ENCODE results near the gene DPEP3. TPM values are rescaled to one million over a fixed set of nuclear protein-coding genes. Genes with fewer than 3 reads are reported as not detected.

The DPEP3 gene, protein sequence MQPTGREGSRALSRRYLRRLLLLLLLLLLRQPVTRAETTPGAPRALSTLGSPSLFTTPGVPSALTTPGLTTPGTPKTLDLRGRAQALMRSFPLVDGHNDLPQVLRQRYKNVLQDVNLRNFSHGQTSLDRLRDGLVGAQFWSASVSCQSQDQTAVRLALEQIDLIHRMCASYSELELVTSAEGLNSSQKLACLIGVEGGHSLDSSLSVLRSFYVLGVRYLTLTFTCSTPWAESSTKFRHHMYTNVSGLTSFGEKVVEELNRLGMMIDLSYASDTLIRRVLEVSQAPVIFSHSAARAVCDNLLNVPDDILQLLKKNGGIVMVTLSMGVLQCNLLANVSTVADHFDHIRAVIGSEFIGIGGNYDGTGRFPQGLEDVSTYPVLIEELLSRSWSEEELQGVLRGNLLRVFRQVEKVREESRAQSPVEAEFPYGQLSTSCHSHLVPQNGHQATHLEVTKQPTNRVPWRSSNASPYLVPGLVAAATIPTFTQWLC
- not detected for total RNA-seq (ENCODE audit: unreplicated experiment)
- long read RNA-seq, result 0 reads

DNA sequence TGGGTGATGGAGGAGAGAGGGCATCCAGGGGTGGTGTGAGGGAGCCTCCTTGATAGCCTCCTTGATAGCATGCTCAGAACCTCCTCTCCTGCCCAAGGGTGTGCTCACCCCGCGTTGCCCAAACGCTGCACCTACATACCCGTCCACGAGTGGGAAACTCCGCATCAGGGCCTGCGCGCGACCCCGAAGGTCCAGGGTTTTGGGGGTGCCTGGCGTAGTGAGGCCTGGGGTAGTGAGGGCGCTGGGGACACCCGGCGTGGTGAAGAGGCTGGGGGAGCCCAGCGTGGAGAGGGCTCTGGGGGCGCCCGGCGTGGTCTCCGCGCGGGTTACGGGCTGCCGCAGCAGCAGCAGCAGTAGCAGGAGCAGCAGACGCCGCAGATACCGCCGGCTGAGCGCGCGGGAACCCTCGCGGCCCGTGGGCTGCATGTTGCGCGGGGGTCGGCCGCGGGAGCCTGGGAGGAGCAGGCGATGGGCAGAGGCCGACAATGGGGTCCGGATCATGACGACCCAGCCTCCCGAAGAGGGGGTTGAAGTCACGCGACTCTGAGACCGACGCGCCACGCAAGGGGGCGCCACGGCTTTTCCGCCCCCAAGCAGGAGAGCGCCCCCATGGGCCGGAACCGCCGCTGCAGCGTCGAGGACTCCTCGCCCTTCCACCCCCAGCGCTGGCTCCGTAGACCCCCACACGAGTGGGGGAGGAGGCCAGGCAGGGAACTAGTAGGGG, at the start of gene DPEP3:
Gene DPEP3 (minus strand): TSS at position 545 of the 724 bp plus-strand sequence. CDS start 119 bp downstream, at position 426.
- H3K9me3 Mint-ChIP-seq (ENCODE audit: unreplicated experiment), result peaks cover 9% of the 10 kb centered on the region
- peak; percentile 28 for TF ChIP-seq CTCF (IDR thresholded peaks at IDR 0.05; ENCODE audit: partially characterized antibody, unreplicated experiment)
- H3K4me1 Mint-ChIP-seq (ENCODE audit: low read depth, unreplicated experiment), result peaks cover 4% of the 10 kb centered on the region
- H3K36me3 Mint-ChIP-seq (ENCODE audit: unreplicated experiment), result peaks cover 5% of the 10 kb centered on the region
- DNase-seq, result peak; percentile 34
- H3K4me3 Mint-ChIP-seq (ENCODE audit: unreplicated experiment), result no peak within 1 kb of the TSS
- no peaks in the 10 kb centered on the region for H3K27me3 Mint-ChIP-seq (ENCODE audit: unreplicated experiment)
- H3K27ac Mint-ChIP-seq (ENCODE audit: unreplicated experiment), result no peak within 1 kb of the TSS

DNA sequence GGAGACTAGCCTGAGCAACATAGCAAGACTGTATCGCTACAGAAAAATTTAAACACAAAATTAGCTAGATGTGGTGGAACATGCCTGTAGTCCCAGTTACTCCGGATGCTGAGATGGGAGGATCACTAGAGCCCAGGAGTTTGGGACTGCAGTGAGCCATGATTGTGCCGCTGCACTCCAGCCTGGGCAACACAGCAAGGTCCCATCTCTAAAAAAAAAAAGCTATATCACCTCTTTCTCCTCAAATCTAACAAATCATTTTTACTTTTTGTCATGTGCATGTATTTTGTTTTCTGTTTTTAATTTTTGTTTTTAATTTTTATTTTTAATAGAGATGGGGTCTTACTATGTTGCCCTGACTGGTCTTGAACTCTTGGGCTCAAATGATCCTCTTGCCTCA, 48.7 kb upstream of the DPEP3 start:
- H3K4me1 Mint-ChIP-seq (ENCODE audit: low read depth, unreplicated experiment), result no peaks in the 10 kb centered on the region
- peaks cover 2% of the 10 kb centered on the region for H3K9me3 Mint-ChIP-seq (ENCODE audit: unreplicated experiment)
- H3K27me3 Mint-ChIP-seq (ENCODE audit: unreplicated experiment), result no peaks in the 10 kb centered on the region
- DNase-seq, result no peak
- no peaks in the 10 kb centered on the region for H3K36me3 Mint-ChIP-seq (ENCODE audit: unreplicated experiment)
- no peak overlapping the region for H3K27ac Mint-ChIP-seq (ENCODE audit: unreplicated experiment)
- no peak overlapping the region for H3K4me3 Mint-ChIP-seq (ENCODE audit: unreplicated experiment)
- no peak for TF ChIP-seq CTCF (IDR thresholded peaks at IDR 0.05; ENCODE audit: partially characterized antibody, unreplicated experiment)

DNA sequence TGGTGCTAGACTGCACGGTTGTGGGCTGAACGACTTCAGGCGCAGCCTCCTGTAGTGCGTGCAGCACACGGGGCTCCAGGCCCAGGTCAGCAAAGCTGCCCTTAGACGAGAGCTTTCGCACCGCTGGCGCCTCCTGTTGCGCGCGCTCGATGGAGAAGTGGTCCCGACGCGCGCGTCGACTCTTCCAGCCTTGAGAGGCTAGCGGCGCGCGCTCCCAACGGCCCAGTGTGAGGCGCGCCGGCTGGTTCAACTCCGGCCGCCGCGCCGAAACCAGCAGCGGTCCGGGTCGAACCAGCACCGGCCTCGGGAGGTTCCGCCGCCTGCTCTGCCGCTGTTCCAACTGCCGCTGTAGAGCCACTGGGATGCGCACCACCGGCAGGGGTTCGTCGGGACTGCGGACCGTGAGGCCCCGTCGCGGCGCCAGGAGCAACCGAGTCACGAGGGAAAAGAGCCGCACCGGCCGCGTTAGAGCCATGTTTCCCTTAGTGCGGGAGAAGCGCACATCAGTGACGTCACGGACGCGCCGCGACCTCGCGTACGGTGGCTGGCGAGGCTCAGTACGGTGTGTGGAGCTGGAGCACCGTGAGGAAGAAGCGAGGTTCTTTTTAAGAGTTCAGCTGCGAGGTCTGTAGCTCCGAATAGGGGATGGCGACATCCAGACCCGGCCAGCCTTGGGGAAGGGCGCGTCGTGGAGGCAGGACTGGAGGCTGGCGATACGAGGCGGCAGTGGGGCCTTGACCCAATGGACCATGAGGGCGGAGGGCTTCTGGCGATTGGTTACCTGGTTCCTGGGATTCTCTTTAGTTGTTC, 42.6 kb upstream of the DPEP3 start, which contains the start of the genes DDX28 and DUS2:
Gene DDX28 (minus strand): TSS at position 505 of the 810 bp plus-strand sequence. CDS start 30 bp downstream, at position 475.
Gene DUS2 (plus strand): TSS at position 557 of the 810 bp plus-strand sequence. CDS start 14,740 bp downstream, outside the sequence.
- peaks cover 6% of the 10 kb centered on the region for H3K9me3 Mint-ChIP-seq (ENCODE audit: unreplicated experiment)
- no peaks in the 10 kb centered on the region for H3K36me3 Mint-ChIP-seq (ENCODE audit: unreplicated experiment)
- peak within 1 kb of the TSS; percentile 97 for H3K27ac Mint-ChIP-seq (ENCODE audit: unreplicated experiment)
- peaks cover 2% of the 10 kb centered on the region for H3K4me1 Mint-ChIP-seq (ENCODE audit: low read depth, unreplicated experiment)
- peaks cover 8% of the 10 kb centered on the region for H3K27me3 Mint-ChIP-seq (ENCODE audit: unreplicated experiment)
- no peak for TF ChIP-seq CTCF (IDR thresholded peaks at IDR 0.05; ENCODE audit: partially characterized antibody, unreplicated experiment)
- peak; percentile 95 for DNase-seq
- peak within 1 kb of the TSS; percentile 96 for H3K4me3 Mint-ChIP-seq (ENCODE audit: unreplicated experiment)

DNA sequence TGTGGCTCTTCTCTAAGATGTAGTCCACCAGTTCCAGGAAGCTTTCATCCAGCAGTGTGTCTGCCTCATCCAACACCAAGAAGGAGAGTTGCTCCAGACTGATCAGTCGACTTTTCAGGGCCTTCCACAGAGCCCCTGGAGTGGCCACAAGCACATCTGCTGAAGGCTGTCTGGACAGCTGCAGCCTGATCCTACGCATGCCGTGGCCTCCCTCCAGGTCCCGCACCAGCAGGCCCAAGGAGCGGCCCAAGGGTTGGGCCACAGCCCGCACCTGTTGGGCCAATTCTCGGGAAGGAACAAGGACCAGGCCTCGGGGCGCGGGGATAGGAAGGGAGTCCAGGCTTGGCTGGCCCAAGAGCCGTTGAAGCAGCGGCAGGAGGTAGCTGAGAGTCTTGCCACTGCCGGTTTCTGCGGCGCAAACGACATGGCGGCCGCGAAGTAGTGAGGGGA, 42.0 kb upstream of the DPEP3 start:
- Mint-ChIP-seq H3K36me3 (ENCODE audit: unreplicated experiment) (no peaks in the 10 kb centered on the region), H3K27ac (ENCODE audit: unreplicated experiment) (peak overlapping the region; percentile 84), H3K27me3 (ENCODE audit: unreplicated experiment) (peaks cover 8% of the 10 kb centered on the region), H3K4me1 (ENCODE audit: low read depth, unreplicated experiment) (peaks cover 2% of the 10 kb centered on the region), H3K4me3 (ENCODE audit: unreplicated experiment) (peak overlapping the region; percentile 96), H3K9me3 (ENCODE audit: unreplicated experiment) (peaks cover 6% of the 10 kb centered on the region)
- DNase-seq, result no peak
- TF ChIP-seq CTCF (IDR thresholded peaks at IDR 0.05; ENCODE audit: partially characterized antibody, unreplicated experiment), result no peak

Measured in glutamatergic neuron (in vitro differentiated cells).